ENCODE results near the gene CPNE9.

Gene CPNE9

DNA sequence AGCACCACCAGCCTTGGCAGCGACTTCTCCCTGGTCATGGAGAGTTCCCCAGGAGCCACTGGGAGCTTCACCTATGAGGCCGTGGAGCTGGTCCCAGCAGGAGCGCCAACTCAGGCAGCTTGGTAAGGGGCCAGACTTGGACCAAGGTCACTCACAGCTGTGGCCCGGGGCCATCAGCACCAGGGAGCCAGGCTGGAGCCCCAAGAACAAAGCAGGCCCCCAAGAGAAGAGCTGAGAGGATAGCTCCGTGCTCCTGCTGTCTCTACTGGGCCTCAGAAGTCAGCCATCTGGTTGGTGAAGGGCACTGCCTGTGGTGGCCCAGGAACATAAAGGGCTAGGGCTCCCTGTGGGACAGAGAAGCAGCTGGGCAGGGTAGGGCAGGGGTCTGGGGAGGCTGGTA, 14.7 kb upstream of the CPNE9 start:
- Histone ChIP-seq H3K4me1 (ENCODE audit: insufficient read depth, low read length, severe bottlenecking) (peaks cover 10% of the 10 kb centered on the region), H3K79me2 (ENCODE audit: insufficient read depth, low read length) (no peaks in the 10 kb centered on the region), H3K9me2 (ENCODE audit: low read depth, low read length) (no peaks in the 10 kb centered on the region), H3K9me3 (ENCODE audit: low read length) (no peaks in the 10 kb centered on the region), H3K4me2 (ENCODE audit: low read length) (no peak overlapping the region), H2AFZ (ENCODE audit: low read length) (no peak overlapping the region), H3K27ac (ENCODE audit: low read depth, low read length, poor library complexity, severe bottlenecking) (no peak overlapping the region), H4K20me1 (ENCODE audit: insufficient read depth, low read length) (no peaks in the 10 kb centered on the region), H3F3A (ENCODE audit: insufficient read depth, low read length) (no peaks in the 10 kb centered on the region), H3K36me3 (ENCODE audit: insufficient read depth, low read length) (peaks cover 95% of the 10 kb centered on the region), H3K9ac (ENCODE audit: low read length) (no peak overlapping the region), H3K27me3 (ENCODE audit: insufficient read depth, low read length) (no peaks in the 10 kb centered on the region), H3K4me3 (ENCODE audit: low read depth, low read length, poor library complexity, severe bottlenecking) (no peak overlapping the region)
- TF ChIP-seq, protein P1, sequence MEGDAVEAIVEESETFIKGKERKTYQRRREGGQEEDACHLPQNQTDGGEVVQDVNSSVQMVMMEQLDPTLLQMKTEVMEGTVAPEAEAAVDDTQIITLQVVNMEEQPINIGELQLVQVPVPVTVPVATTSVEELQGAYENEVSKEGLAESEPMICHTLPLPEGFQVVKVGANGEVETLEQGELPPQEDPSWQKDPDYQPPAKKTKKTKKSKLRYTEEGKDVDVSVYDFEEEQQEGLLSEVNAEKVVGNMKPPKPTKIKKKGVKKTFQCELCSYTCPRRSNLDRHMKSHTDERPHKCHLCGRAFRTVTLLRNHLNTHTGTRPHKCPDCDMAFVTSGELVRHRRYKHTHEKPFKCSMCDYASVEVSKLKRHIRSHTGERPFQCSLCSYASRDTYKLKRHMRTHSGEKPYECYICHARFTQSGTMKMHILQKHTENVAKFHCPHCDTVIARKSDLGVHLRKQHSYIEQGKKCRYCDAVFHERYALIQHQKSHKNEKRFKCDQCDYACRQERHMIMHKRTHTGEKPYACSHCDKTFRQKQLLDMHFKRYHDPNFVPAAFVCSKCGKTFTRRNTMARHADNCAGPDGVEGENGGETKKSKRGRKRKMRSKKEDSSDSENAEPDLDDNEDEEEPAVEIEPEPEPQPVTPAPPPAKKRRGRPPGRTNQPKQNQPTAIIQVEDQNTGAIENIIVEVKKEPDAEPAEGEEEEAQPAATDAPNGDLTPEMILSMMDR (IDR thresholded peaks at IDR 0.05; ENCODE audit: low read length), result no peak
- TF ChIP-seq EZH2 (IDR thresholded peaks at IDR 0.05; ENCODE audit: borderline replicate concordance, low read length), result no peak

DNA sequence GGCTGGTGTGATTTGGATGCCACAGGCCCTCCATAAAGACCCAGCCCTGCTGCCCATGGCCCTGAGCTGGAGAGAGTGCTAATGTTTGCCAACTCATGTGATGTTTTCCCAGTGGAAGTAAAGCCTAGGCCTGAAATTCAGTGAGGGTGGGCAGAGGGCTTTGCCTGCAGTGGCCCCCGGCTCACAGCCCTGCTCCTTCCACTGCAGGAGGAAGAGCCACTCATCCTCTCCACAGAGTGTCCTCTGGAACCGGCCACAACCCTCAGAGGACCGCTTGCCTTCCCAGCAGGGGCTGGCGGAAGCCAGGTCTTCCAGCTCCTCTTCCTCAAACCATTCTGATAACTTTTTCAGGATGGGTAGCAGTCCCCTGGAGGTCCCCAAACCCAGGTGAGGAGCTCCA, 13.9 kb upstream of the CPNE9 start:
- no peaks in the 10 kb centered on the region for H3K79me2 ChIP-seq (ENCODE audit: insufficient read depth, low read length)
- no peak overlapping the region for H3K4me2 ChIP-seq (ENCODE audit: low read length)
- H4K20me1 ChIP-seq (ENCODE audit: insufficient read depth, low read length), result no peaks in the 10 kb centered on the region
- no peak overlapping the region for H3K27ac ChIP-seq (ENCODE audit: low read depth, low read length, poor library complexity, severe bottlenecking)
- H3K4me3 ChIP-seq (ENCODE audit: low read depth, low read length, poor library complexity, severe bottlenecking), result no peak overlapping the region
- H3K4me1 ChIP-seq (ENCODE audit: insufficient read depth, low read length, severe bottlenecking), result peaks cover 10% of the 10 kb centered on the region
- H3K9me2 ChIP-seq (ENCODE audit: low read depth, low read length), result no peaks in the 10 kb centered on the region
- H3K9ac ChIP-seq (ENCODE audit: low read length), result no peak overlapping the region
- TF ChIP-seq, protein P1 (IDR thresholded peaks at IDR 0.05; ENCODE audit: low read length), result no peak
- no peak for TF ChIP-seq EZH2 (IDR thresholded peaks at IDR 0.05; ENCODE audit: borderline replicate concordance, low read length)
- peaks cover 87% of the 10 kb centered on the region for H3K36me3 ChIP-seq (ENCODE audit: insufficient read depth, low read length)
- H3K27me3 ChIP-seq (ENCODE audit: insufficient read depth, low read length), result no peaks in the 10 kb centered on the region
- H2AFZ ChIP-seq (ENCODE audit: low read length), result no peak overlapping the region
- H3K9me3 ChIP-seq (ENCODE audit: low read length), result no peaks in the 10 kb centered on the region
- no peaks in the 10 kb centered on the region for H3F3A ChIP-seq (ENCODE audit: insufficient read depth, low read length)

DNA sequence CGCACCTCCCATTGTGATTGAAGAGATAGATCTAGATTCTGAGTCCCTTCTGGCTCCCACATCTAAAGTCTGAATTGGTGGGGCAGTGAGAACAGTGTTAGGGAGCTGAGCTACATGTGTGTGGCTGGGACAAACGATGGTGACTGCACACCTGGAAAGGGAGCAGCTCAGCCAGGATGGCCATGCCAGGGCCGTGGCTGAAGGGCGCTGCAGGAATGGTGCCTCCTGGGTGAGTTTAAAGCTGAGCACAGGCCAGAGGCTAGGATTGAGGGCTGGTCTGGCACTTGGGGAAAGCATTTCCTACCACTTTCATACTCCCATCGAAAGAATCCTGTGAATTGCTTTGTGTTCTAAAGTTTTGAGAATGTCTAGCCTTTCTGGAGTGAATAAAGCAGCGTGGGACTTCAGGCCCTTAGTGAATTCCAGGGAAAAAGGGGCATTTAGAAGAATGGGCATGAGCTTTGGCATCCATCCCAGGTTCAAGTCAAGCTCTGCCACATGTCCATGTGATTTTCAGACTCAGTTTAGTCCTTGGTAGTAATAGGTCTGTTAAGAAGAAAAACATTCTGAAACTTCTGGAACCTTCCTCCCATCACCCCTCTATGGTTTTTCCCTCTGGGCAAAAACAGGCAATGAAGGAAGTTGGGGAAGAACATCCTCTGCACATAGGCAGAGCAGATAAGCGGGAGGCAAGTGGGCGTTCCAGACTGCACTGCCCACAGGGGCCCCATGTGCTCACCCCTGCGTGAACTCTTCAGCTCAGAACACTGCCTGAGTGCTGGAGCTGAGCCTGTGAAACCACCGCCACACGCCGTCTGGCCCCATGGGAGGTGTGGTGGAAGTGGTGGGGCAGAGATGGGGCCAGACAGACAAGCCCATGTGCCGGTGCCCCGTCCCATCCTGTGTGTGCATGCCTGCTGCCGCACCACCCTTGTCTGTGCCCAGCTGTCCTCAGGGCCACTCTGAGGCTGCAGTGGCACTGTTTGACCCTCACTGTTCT, 12.9 kb upstream of the CPNE9 start:
- H3K4me1 ChIP-seq (ENCODE audit: insufficient read depth, low read length, severe bottlenecking), result peaks cover 10% of the 10 kb centered on the region
- H3K36me3 ChIP-seq (ENCODE audit: insufficient read depth, low read length), result peaks cover 86% of the 10 kb centered on the region
- H3K27me3 ChIP-seq (ENCODE audit: insufficient read depth, low read length), result no peaks in the 10 kb centered on the region
- H3K9ac ChIP-seq (ENCODE audit: low read length), result no peak overlapping the region
- no peak overlapping the region for H3K4me3 ChIP-seq (ENCODE audit: low read depth, low read length, poor library complexity, severe bottlenecking)
- no peak overlapping the region for H2AFZ ChIP-seq (ENCODE audit: low read length)
- no peak overlapping the region for H3K27ac ChIP-seq (ENCODE audit: low read depth, low read length, poor library complexity, severe bottlenecking)
- no peaks in the 10 kb centered on the region for H3K79me2 ChIP-seq (ENCODE audit: insufficient read depth, low read length)
- H3K9me3 ChIP-seq (ENCODE audit: low read length), result no peaks in the 10 kb centered on the region
- TF ChIP-seq, protein P1 (IDR thresholded peaks at IDR 0.05; ENCODE audit: low read length), result no peak
- no peak for TF ChIP-seq EZH2 (IDR thresholded peaks at IDR 0.05; ENCODE audit: borderline replicate concordance, low read length)
- H4K20me1 ChIP-seq (ENCODE audit: insufficient read depth, low read length), result no peaks in the 10 kb centered on the region
- H3K9me2 ChIP-seq (ENCODE audit: low read depth, low read length), result no peaks in the 10 kb centered on the region
- H3F3A ChIP-seq (ENCODE audit: insufficient read depth, low read length), result no peaks in the 10 kb centered on the region
- no peak overlapping the region for H3K4me2 ChIP-seq (ENCODE audit: low read length)
